ENCODE measurements around the gene RDX. TPM values are rescaled to one million over a fixed set of nuclear protein-coding genes. Genes with fewer than 3 reads are reported as not detected.
"Not testable (repeated sequence)": the region's sequence is repeated elsewhere in the genome, so short reads cannot be mapped to it uniquely, and the experiment has no call there.

RDX gene
- total and polyA plus RNA-seq, 2 of the 13 experiments (the other 11 are each of a cell fraction or from before 2014, with no cell fraction given), result 20.7 to 63.1 TPM

DNA sequence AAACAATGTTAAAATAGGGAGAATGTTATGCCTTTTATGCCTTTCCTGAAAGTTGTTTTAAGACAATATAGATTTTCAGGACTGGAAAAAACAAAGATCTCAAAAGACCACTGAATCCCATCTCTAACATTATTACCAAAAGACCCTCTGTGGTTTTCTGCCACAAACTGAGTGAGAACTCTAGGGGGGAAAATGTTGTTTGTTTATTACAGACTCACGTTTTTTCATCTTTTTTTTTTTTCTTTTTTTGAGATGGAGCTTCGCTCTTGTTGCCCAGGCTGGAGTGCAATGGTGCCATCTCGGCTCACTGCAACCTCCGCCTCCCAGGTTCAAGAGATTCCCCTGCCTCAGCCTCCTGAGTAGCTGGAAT is 9.6 kb upstream of the RDX start:
- H3K27ac ChIP-seq (ENCODE audit: extremely low read length, insufficient read depth, low read length); intact Hi-C loops (cut with micrococcal nuclease; ENCODE audit: unreplicated experiment); H4K20me1 ChIP-seq (ENCODE audit: insufficient read depth, low read length); H3K4me3 ChIP-seq (replicated peaks in 1 of 3; ENCODE audit: insufficient read depth in 1 of 3, low read depth in 2 of 3, low read length in 3 of 3); ATAC-seq; CTCF ChIA-PET (ENCODE audit: low intra/inter-chr PET ratio, low total read pairs); H3K27me3 ChIP-seq (ENCODE audit: control insufficient read depth in 1 of 2, insufficient read depth in 2 of 2, low read length in 2 of 2); BruUV-seq (replicated peaks); H3K79me2 ChIP-seq (ENCODE audit: insufficient read depth, low read length); H3K9me3 ChIP-seq (ENCODE audit: low read length); H3K36me3 ChIP-seq (replicated peaks in 1 of 2; ENCODE audit: control insufficient read depth in 1 of 2, insufficient read depth in 2 of 2, low read length in 2 of 2); H3K4me2 ChIP-seq (ENCODE audit: low read depth, low read length); POLR2A ChIA-PET; H3K9ac ChIP-seq (ENCODE audit: insufficient read depth, low read depth, low read length); DNase-seq (ENCODE audit: low spot score); FAIRE-seq; H2AFZ ChIP-seq (ENCODE audit: low read length): not testable (repeated sequence)
- TF ChIP-seq FOXA3 (CRISPR knock-in tag; IDR thresholded peaks at IDR 0.05), result 0 out of 2 replicates have a peak, but pooled peaks have one; percentile 2
- peaks cover 31% of the 10 kb centered on the region for H3K4me1 ChIP-seq (ENCODE audit: insufficient read depth, low read length)
- 39% methylated on average over 4 of the region's 4 CpGs for WGBS (ENCODE audit: low lambda C conversion rate)
- in situ Hi-C loops (cut with HindIII; ENCODE audit: extremely low pct_ligation_motif_present, low pct_unique_long_range_greater_than_20kb), result loop anchor here (5.0 kb wide), 1 partner anchor 51 kb away; no protein-coding TSS in a partner anchor

DNA sequence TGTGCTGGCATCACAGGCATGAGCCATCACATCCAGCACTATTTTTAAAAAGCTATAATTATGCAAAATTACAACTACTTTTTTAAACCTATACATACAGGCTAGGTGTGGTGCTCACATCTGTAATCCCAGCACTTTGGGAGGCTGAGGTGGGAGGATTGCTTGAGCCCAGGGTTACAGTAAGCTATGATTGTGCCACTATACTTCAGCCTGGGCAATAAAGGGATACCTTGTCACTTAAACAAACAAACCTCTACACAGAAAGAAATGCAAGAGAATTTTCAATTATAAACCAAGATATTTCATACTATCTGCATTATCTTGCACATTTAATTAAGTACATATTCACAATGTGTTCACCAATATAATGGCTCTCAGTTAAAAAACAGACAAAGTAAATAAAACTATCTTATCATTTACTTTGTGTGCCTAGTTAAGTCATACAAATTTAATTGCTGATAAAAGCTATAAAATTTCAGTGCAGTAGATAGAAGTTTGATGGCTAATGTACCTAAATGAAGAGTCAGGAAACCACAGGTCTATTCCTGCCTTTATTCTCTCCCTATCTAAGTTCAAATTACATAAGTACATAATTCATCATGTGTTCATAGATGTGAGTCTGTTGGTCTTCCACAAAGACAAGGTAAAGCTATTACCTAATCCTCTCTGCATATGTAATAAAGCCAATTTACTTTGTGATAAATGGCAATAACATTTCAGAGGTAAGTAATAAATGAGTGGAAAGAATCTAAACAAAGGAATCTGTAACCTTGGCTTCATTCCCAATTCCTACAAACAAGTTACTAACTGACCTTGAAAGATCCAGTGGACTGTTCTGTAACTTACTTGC is 9.0 kb upstream of the RDX start:
- in situ Hi-C loops (cut with HindIII; ENCODE audit: extremely low pct_ligation_motif_present, low pct_unique_long_range_greater_than_20kb) (loop anchor here (5.0 kb wide), 1 partner anchor 52 kb away; no protein-coding TSS in a partner anchor), intact Hi-C loops (cut with micrococcal nuclease; ENCODE audit: unreplicated experiment) (no loop called here)
- H3K4me2 ChIP-seq (ENCODE audit: low read depth, low read length), result no peak overlapping the region
- peaks cover 30% of the 10 kb centered on the region for H3K4me1 ChIP-seq (ENCODE audit: insufficient read depth, low read length)
- FAIRE-seq, result peak; percentile 50
- no peak overlapping the region for H2AFZ ChIP-seq (ENCODE audit: low read length)
- no peak overlapping the region for H3K27ac ChIP-seq (ENCODE audit: extremely low read length, insufficient read depth, low read length)
- H3K9ac ChIP-seq (ENCODE audit: insufficient read depth, low read depth, low read length), result no peak overlapping the region
- no TSS peak for BruUV-seq (replicated peaks)
- H3K27me3 ChIP-seq (ENCODE audit: control insufficient read depth in 1 of 2, insufficient read depth in 2 of 2, low read length in 2 of 2), result no peaks in the 10 kb centered on the region
- no peaks in the 10 kb centered on the region for H3K9me3 ChIP-seq (ENCODE audit: low read length)
- ChIA-PET POLR2A (no interaction called here), CTCF (ENCODE audit: low intra/inter-chr PET ratio, low total read pairs) (no interaction called here)
- peak; percentile 82 for DNase-seq (ENCODE audit: low spot score)
- no peak overlapping the region for H3K4me3 ChIP-seq (replicated peaks in 1 of 3; ENCODE audit: insufficient read depth in 1 of 3, low read depth in 2 of 3, low read length in 3 of 3)
- no peaks in the 10 kb centered on the region for H3K36me3 ChIP-seq (replicated peaks in 1 of 2; ENCODE audit: control insufficient read depth in 1 of 2, insufficient read depth in 2 of 2, low read length in 2 of 2)
- no peak for ATAC-seq
- no peaks in the 10 kb centered on the region for H3K79me2 ChIP-seq (ENCODE audit: insufficient read depth, low read length)
- H4K20me1 ChIP-seq (ENCODE audit: insufficient read depth, low read length), result no peaks in the 10 kb centered on the region
- TF ChIP-seq KDM5A (IDR thresholded peaks at IDR 0.05; ENCODE audit: borderline replicate concordance, low read length), result no peak
- TF ChIP-seq ISL2 (CRISPR knock-in tag; IDR thresholded peaks at IDR 0.05), result no peak
- TF ChIP-seq FOXA3 (CRISPR knock-in tag; IDR thresholded peaks at IDR 0.05), result peak; percentile 46
- TF ChIP-seq TBL1XR1 (IDR thresholded peaks at IDR 0.05; ENCODE audit: borderline replicate concordance, low read length, partially characterized antibody), result no peak
- TF ChIP-seq, protein P1, sequence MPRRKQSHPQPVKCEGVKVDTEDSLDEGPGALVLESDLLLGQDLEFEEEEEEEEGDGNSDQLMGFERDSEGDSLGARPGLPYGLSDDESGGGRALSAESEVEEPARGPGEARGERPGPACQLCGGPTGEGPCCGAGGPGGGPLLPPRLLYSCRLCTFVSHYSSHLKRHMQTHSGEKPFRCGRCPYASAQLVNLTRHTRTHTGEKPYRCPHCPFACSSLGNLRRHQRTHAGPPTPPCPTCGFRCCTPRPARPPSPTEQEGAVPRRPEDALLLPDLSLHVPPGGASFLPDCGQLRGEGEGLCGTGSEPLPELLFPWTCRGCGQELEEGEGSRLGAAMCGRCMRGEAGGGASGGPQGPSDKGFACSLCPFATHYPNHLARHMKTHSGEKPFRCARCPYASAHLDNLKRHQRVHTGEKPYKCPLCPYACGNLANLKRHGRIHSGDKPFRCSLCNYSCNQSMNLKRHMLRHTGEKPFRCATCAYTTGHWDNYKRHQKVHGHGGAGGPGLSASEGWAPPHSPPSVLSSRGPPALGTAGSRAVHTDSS (CRISPR knock-in tag; conservative IDR thresholded peaks at IDR 0.05), result no peak
- no peak for TF ChIP-seq POGZ (CRISPR knock-in tag; IDR thresholded peaks at IDR 0.05)
- TF ChIP-seq ZNF292 (CRISPR knock-in tag; IDR thresholded peaks at IDR 0.05; ENCODE audit: borderline replicate concordance, low read depth), result no peak
- no peak for TF ChIP-seq MAFF (IDR thresholded peaks at IDR 0.05; ENCODE audit: low read depth, low read length)
- TF ChIP-seq, protein P2, sequence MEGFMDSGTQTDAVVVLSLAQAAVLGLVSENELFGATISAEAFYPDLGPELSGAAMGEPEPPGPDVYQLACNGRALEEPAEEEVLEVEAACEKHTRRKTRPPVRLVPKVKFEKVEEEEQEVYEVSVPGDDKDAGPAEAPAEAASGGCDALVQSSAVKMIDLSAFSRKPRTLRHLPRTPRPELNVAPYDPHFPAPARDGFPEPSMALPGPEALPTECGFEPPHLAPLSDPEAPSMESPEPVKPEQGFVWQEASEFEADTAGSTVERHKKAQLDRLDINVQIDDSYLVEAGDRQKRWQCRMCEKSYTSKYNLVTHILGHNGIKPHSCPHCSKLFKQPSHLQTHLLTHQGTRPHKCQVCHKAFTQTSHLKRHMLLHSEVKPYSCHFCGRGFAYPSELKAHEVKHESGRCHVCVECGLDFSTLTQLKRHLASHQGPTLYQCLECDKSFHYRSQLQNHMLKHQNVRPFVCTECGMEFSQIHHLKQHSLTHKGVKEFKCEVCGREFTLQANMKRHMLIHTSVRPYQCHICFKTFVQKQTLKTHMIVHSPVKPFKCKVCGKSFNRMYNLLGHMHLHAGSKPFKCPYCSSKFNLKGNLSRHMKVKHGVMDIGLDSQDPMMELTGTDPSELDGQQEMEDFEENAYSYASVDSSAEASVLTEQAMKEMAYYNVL (CRISPR knock-in tag; IDR thresholded peaks at IDR 0.05; ENCODE audit: borderline replicate concordance), result no peak

Measured in HepG2 (cell line).